NCI-H524 (cell line): Measurements from ENCODE around the gene ARRDC1.
"Not testable (repeated sequence)": the region's sequence is repeated elsewhere in the genome, so short reads cannot be mapped to it uniquely, and the experiment has no call there.

Experiments
- DNase-seq, 2 experiments: peaks; one replicate each; lab custom pipeline; 2025; lab: John Stamatoyannopoulos, UW

The ARRDC1 gene, protein sequence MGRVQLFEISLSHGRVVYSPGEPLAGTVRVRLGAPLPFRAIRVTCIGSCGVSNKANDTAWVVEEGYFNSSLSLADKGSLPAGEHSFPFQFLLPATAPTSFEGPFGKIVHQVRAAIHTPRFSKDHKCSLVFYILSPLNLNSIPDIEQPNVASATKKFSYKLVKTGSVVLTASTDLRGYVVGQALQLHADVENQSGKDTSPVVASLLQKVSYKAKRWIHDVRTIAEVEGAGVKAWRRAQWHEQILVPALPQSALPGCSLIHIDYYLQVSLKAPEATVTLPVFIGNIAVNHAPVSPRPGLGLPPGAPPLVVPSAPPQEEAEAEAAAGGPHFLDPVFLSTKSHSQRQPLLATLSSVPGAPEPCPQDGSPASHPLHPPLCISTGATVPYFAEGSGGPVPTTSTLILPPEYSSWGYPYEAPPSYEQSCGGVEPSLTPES

DNA sequence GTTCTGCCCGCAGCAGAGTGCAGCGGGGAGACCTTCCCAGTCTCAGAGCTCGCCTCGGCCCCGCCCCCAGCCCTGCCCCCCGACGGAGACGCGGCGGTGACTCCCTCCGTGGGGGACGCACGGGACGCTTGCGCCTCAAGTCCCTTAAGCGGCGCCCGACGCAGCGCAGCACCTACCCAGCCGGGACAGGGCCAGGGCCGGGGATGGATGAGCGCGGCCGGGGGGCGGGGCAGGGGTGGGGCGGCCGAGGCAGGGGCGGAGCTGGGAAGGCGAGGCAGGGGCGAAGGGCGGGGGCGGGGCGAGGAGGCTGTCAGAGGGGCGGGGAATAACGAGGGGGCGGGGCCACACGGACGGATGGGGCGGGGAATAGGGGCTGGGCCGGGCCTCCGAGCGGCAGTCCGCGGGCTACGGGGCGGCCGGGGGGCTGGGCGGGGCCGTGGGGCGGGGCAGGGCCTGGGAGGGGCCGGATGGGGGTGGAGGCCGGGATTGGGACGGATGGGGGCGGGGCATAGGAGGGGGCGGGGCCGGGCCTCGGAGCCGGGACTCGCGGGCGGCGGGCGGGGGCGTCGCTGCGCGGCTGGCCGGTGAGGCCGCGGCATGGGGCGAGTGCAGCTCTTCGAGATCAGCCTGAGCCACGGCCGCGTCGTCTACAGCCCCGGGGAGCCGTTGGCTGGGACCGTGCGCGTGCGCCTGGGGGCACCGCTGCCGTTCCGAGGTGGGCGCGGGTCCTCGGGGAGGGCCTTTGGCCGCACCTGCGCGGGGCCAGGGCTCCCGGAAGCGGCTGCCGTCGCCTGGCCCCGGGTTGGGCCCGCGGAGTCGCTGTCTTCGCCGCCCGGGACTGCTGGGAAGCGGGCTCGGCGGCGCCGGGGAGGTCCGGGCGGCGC is at the start of gene ARRDC1:
Gene ARRDC1 (plus strand): TSS at position 566 of the 884 bp plus-strand sequence. CDS start 32 bp downstream, at position 598.
- DNase-seq, result peak; percentile 83 to 89

DNA sequence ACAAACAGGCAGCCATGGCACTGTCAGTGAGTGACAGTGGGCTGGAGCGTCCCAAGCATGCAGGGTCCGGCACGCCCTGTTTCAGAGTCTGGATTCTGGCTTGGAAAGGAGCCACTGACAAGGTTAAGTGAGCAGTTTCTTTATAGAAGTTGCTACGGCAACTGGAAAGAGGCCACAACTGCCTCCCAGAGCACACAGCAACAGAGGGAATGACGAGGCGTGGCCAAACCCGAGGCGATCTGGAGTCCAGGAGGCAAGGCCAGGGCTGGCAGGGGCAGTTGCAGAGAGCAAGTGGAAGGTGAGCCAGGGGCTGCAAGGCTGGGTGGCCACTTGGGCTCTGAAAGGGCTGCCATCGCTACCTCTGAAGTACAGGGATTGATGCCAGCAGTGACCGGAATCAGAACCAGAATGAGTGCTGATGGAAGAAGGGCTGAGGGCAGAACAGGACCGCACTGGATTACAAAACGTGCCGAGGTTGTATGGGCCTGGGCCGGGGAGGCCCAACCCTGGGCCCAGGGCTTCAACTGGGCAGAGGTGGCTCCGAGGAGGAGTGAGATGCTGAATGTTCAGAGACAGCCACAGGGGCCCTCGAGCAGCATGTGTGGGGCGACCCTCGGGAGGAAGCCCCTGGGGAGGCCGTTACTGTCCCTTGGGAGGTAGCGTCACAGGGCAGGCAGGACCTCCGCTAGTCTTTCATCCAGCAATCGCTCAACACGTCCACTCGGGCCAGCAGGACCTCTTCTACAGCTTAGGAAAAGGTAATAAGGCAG is 49.2 kb upstream of the ARRDC1 start:
- DNase-seq, result no peak

DNA sequence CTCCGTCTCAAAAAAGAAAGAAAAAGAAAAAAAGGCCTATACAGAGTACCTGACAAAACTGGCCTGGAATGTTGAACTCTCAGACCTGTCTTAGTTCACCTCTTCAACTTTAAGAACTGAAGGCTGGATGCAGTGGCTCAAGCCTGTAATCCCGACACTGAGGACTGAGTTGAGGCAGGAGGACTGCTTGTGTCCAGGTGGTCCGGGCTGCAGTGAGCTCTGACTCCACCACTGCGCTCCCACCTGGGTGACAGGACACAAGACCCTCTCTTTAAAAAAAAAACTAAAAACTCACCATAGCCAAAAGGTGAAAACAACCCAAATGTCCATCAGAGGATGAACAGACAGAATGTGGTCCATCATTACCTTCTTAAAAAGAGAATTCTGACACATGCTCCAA is 47.4 kb upstream of the ARRDC1 start:
- DNase-seq, result no peak

DNA sequence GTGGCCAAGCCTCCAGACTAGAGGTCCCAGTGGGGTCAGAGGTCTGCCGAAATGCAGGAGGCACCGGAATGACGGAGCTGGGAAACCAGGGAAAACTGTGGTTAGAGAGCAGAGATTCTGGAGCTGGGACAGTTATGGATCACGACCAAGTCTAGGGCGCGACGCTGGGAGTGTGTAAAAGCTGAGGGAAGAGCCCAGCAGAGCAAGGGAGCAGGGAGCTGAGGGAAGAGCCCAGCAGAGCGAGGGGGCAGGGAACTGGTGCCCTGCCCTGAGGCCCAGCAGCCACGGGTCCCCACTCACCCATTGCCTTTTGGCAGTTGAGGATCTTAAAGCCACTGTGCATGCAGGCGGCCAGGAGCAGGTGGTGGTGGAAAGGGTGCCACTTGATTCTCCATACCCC is 41.4 kb upstream of the ARRDC1 start:
- DNase-seq, result no peak

DNA sequence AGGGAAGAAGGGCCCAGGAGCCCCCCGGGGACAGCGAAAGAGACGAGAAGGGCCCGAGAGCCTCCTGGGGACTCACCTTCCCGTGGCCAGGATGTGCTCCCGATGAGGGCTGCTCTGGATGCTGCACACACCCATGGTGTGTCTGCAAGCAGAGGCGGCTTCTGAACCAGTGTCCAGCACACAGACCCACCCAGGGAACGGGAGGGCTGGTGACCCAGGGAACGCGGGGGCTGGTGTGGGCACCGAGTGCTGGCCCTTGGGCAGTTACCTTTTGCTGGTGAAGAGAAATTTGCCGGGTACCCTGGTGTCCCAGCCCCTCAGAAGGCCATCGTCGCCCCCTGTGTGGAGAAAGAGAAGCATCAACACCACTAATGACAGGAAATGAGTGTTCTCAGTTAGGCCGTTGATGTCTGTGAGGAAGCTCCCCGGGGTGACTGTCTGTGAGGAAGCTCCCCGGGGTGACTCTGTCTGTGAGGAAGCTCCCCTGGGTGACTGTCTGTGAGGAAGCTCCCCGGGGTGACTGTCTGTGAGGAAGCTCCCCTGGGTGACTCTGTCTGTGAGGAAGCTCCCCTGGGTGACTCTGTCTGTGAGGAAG is 40.6 kb upstream of the ARRDC1 start:
- DNase-seq, result no peak

DNA sequence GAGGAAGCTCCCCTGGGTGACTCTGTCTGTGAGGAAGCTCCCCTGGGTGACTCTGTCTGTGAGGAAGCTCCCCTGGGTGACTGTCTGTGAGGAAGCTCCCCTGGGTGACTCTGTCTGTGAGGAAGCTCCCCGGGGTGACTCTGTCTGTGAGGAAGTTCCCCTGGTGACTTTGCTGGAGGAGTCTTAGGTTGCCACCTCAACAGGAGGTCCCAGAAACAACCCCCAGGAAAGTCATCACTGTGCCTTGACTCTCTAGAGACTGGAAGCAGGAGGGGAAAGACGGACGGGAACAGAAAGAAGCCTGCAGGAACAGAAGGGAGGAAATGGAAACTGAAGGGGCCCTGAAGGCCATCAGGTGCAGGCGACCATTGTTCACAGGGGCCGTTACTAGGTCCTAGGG is 37.0 kb upstream of the ARRDC1 start:
- not testable (repeated sequence) for DNase-seq

DNA sequence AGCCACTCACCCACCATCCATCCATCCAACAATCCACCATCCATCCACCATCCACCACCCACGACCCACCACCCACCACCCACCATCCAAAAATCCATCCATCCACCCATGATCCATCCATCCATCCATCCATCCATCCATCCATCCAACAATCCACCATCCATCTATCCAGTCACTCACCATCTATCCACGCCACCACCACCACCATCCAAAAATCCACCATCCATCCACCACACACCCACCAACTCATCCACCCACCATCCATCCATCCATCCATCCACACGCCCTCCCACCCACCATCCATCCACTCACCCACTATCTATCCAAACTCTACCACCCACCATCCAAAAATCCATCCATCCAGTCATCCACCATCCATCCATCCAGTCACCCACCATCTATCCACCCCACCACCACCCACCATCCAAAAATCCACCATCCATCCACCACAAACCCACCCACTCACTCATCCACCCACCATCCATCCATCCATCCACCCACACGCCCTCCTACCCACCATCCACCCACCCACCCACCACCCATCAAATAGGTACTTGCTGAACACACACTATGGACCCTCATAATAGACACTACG is 35.8 kb upstream of the ARRDC1 start:
- no peak for DNase-seq

DNA sequence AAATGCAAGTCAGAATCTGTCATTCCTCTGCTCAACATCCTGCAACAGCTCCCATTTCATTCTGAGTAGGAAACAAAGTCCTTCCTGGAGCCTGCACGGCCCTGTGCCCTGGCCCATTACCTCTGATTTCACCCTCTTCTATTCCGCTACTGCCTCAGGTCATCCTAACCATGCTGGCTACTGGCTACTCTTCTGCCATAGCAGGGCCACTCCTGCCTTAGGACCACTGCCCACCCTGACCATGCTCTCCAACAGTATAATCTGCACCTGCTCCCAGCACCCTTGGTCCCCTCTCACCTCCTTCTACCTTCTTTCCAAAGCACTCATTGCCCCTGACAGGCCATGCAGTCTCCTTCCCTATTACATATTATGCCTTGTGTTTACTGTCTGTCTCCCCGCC is 34.9 kb upstream of the ARRDC1 start:
- no peak for DNase-seq

DNA sequence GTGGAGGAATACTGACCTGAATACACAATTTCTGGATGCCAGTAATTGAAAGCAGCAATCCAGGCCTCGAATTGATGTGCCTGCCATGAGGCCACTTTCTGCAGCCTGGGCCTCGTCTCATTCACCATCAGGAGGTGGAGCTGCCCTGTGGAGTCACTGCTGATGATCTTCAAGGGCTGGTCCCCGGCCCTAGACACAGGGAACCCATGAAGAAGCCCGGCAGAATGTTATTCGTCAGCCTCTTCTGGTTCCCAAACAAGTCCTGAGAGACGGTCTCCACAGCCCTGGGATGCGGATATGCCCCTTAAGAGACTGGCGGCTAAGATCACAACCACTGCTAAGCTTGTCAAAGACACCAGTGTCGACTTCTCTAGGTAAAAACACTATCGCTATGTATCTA is 31.3 kb upstream of the ARRDC1 start:
- DNase-seq, result no peak

DNA sequence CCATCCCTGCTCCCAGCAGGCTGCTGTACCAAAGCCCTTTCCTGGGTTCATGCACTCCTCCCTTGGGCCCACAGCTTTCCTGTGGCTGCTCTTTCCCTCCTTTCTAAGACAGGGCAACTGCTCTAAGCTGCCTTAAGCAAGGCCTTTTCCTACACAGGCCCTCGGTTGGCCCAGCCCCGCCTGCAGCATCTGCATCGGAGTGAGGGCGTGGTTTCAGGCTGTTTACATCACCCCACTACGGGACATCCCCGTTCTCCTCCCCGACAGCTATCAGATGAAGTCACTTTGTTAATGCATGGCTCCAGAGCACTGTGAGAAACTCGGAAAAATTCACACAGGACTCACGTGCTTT is 30.1 kb upstream of the ARRDC1 start:
- DNase-seq, result no peak

DNA sequence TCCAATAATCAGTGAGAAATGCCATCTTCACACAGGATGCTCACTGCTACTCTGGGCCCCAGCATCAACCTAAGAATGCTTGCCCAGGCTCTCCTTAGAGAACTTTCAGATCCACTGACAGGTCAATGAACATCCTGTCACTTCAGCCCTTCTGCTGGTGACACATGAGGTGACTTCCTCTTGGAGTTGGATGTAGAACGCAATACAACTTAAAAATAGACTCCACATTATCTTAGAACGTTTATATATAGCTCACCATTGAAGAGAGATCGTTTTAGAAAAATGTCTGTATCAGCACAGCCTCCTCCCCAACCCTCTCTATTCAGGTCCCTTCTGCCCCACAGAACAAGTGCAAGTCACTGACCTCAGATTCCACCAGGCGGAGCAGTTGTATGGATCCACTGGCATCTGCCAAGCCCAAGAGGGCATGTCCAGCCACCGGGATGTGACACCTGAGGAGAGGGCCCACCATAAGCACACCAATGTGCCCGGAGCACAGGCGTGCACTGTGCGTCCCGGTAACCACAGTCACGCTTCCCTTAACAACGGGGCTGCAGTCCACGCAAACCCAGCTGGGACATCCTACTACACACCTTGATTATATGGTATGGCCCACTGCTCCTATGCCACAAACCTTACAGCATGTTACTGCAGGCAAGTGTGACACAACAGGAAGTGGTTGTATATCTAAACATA is 29.6 kb upstream of the ARRDC1 start:
- no peak for DNase-seq

DNA sequence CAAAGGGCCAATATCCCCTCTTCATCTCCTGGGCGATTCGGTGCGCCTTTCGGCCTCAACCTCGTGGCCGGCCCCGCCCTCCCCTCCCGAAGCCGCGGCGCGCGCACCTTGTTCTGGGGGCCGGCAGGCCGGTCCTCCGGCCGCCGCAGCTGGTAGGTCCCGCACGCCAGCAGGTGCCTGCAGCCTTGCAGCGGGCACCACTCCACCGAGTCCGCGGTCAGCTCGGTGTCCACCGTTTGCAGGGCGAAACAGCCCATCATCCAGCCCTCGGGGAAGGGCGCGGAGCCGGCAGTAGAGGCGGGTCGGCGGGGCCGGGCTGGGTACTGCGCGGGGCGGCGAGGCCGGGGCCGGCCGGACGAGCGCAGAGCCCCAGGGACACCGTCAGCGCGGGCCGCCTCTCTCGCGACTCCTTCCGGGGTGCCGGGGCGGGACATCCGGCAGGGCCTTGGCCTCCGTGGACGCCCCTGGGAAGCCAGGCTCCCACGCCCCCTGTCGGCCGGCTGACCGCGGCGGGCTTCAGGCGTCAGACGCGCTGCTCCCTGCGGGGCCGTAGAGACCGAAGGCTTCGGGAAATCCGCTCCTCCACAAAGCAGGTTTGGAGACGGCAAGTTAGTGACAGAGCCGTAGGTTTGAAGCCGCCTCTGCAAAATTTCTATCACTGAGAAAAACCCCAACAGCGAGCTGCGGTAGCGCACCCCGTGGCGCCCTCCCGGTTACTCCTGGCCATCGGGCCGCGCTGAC is 26.8 kb upstream of the ARRDC1 start, which contains the start of gene DPH7:
Gene DPH7 (minus strand): TSS at position 408 of the 741 bp plus-strand sequence. CDS start 148 bp downstream, at position 260.
- peak; percentile 91 to 95 for DNase-seq

DNA sequence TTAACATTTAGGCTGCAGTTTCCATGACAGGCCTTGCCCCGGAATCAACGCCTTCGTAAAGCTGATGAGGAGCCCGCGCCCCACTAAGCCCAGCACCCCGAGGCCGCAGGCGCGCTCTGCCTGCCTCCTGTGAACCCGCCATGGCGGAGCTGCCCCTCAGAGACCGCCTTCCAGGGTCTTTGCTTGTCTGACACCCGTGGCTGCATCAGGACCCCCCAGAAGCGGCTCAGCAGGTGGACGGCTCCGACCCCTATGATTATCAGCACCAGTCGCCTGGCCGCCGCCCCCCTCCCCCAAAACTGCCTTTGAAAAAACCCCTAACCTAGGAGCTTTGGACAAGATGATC is 26.3 kb upstream of the ARRDC1 start:
- DNase-seq, result no peak

DNA sequence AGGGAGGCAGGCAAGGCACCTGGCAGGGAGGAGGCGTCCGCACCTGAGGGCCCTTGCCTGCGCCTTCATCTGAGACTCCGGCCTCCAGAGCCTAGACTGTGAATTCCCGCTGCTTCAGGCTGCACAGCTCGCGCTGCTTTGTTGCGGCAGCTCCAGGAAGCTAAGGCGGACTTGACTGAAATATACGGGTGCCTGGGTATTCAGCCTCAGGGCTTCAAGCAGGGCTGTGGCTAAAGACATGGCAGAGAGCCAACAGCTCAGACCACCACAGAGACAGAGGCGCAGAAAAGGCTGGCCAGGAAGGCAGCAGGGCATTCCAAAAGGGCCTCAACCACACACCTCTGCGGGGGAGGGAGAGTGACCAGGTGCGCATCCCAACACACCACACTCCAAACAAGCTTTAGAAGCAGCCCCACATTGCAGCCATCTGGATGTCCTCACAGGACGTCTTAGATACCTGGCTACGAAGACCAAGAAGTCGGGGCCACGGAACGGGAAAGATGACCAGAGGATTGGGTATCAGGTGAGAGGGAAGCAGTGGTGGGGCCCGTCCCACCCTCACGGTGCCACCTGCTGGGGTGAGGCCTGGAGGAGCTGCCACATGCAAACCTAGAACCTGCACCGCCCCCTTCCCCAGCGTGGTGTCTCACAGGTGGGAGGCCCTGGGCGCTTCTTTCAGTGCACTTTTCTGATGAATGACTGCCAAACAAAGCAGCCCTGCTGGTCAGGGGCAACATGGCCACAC is 25.1 kb upstream of the ARRDC1 start:
- no peak for DNase-seq

DNA sequence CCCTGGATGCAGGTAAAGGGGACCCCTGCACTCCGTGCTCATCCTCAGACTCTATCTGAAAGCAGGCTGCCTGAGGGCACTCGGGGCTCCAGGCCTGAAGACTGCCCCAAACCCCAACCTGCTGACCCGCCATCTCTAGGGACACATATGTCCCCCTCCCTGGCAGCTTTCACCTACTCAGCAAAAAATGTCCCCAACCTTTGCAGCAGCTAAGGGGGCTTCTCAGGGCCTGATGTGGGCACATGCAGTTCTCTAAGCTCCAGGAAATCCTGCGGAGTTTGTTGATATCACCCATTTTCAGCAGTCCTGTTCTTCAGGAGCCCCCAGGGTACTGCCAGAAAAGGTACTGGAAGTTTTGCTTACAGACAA is 24.5 kb upstream of the ARRDC1 start:
- no peak for DNase-seq

DNA sequence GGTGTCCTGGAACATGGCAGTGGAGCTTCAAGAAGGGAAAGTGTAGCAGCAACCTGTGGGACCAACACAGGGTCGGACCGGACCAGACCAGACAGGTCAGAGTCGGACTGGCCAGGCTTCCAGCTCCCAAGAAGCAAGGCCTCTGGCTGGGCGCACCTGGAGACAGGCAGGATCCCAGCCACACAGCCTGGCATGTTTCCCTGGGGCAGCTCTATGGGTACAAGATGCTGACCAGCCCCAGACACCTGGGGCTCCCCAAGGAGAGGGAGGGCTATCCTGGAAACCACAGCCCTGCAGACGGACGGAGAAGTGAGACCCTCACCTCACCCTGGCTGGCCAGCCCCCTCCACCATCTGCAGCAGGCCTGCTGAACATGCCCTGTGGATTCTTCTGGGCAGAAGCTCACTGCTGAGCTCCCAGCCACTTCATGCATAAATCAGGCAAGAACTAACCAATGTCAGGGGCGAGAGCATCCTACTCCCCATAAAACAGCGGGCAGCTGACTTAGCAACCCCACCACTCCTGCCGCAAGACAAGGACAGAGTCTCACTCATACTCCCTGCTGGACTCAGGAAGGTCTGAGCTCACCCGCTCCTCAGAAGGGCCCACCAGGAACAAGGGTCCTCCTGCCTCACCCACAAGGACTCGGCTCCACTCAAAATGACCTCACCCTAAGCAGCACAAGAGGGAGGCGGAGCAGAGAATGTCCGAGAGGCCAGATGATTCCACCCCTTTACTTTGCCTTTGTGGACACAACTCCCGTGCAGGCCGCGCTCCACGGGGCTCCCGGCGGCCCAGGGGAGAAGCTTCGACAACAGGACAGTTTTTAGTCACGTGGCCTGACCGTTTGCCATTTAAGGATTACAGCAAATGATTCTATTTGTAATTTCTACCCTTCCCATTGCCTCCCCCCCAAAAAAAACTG is 23.9 kb upstream of the ARRDC1 start:
- DNase-seq, result no peak

DNA sequence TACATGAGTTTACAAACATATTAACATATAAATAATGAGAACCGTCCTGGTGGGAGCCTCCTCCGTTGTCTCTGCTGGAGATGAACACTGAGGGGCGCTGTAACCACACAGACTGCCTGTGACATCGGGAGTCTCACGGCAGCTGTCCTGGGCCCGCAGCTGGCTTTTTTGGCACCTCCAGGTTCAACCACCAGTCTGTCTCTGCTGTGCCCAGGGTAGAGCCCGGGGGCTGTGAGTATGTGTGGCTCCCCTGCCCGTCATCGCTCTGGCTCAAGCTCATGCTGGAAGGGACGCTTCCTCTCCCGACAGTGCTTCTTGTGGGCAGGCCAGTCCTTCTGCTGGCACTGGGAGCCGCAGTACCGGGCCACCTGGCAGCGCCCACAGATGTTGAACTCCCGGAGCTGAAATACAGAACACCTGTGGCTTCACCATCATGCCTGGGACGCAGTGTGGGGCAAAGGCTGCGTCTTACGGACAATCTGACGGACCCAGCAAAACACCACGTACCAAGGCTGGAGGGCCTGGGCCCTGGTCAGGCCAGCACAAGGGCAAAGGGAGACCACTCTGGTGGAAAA is 23.1 kb upstream of the ARRDC1 start:
- peak in 1 of 2 experiments; percentile 37 for DNase-seq

DNA sequence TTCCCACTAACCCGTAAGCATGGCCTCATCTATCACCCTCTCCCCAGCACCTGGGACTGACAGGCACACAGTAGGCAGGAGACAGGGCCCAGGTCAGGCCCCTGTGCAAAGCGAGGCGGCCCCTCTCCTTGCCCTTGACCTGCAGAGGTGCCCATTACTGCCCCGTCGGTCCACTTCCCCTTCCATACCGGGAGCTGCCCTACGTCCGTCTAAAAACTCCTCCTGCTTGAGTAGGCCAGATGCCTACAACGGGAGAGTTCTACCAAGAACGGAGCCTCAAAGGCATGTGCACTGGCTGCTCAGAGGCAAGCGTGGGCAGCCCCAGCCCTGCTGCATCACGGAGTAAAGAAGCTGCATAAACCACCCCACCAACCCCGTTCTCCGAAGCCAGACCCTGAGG is 22.1 kb upstream of the ARRDC1 start:
- DNase-seq, result no peak
